Measurements from ENCODE around the gene BACH2. TPM values are rescaled to one million over a fixed set of nuclear protein-coding genes. Genes with fewer than 3 reads are reported as not detected.

Gene BACH2
- total and polyA plus RNA-seq, 10 of the 15 experiments (the other 5 are each of a cell fraction or from before 2014, with no cell fraction given): 0.03 to 0.28 (median 0.04) TPM; not detected in 3

- no peak overlapping the region for H3K9ac ChIP-seq (ENCODE audit: control insufficient read depth, insufficient read depth, low read length)
- in situ Hi-C loops (cut with MboI) (no loop called here), intact Hi-C loops (cut with micrococcal nuclease; ENCODE audit: unreplicated experiment) (no loop called here)
- no peaks in the 10 kb centered on the region for H4K20me1 ChIP-seq (ENCODE audit: control insufficient read depth, insufficient read depth)
- no peaks in the 10 kb centered on the region; the same call in none of the 2 replicates for H3K4me1 ChIP-seq (ENCODE audit: control insufficient read depth, insufficient read depth, low read length)
- DNase-seq (ENCODE audit: low read depth, low spot score) (no peak), FAIRE-seq (no peak), ATAC-seq (no peak)
- POLR2A ChIA-PET: no interaction called here
- RAD21 ChIA-PET (ENCODE audit: unreplicated experiment): no interaction called here
- H3K4me2 ChIP-seq (ENCODE audit: control insufficient read depth, insufficient read depth): 0 out of 2 replicates have a peak overlapping the region, but pooled peaks have one; percentile 13
- H3K27me3 ChIP-seq (replicated peaks in 1 of 2; ENCODE audit: control insufficient read depth in 2 of 2, insufficient read depth in 2 of 2, low read length in 1 of 2): no peaks in the 10 kb centered on the region; a peak in 1 of 4 replicates
- no peak overlapping the region for H3K4me3 ChIP-seq
- 64% methylated on average over 14 of the region's 14 CpGs for WGBS (ENCODE audit: insufficient coverage, insufficient replicate concordance, low lambda C conversion rate, missing lambda C conversion rate)
- no peak overlapping the region for H3K27ac ChIP-seq (ENCODE audit: control insufficient read depth, insufficient read depth)
- H3K79me2 ChIP-seq (ENCODE audit: control insufficient read depth, insufficient read depth, low read length): no peaks in the 10 kb centered on the region
- no peak for TF ChIP-seq IRF3 (IDR thresholded peaks at IDR 0.05)
- TF ChIP-seq SREBF1 (IDR thresholded peaks at IDR 0.05; ENCODE audit: low read length): no peak
- TF ChIP-seq PRDM15 (CRISPR knock-in tag; IDR thresholded peaks at IDR 0.05): no peak
- H3K36me3 ChIP-seq (ENCODE audit: control insufficient read depth in 2 of 2, insufficient read depth in 2 of 2, low read length in 1 of 2): no peaks in the 10 kb centered on the region
- no TSS peak for BruUV-seq (replicated peaks)
- H3K9me3 ChIP-seq (replicated peaks; ENCODE audit: control insufficient read depth, insufficient read depth, low read length): peaks cover 2% of the 10 kb centered on the region; the same call in 1 of the 3 replicates
- H2AFZ ChIP-seq (ENCODE audit: control insufficient read depth, low read depth, low read length): no peak overlapping the region
- SMC1A ChIA-PET (ENCODE audit: uncharacterized antibody, unreplicated experiment): no interaction called here
- CTCF ChIA-PET: no interaction called here
Observed at GRCh38 chr6:90219209-90219985, 77.2 kb downstream of the BACH2 start.
